ENCODE data around the gene PRRT3. TPM values are rescaled to one million over a fixed set of nuclear protein-coding genes. Genes with fewer than 3 reads are reported as not detected.

PRRT3 gene
- total RNA-seq, 2 experiments from 2014 or later = 5.5 to 6.9 TPM

DNA sequence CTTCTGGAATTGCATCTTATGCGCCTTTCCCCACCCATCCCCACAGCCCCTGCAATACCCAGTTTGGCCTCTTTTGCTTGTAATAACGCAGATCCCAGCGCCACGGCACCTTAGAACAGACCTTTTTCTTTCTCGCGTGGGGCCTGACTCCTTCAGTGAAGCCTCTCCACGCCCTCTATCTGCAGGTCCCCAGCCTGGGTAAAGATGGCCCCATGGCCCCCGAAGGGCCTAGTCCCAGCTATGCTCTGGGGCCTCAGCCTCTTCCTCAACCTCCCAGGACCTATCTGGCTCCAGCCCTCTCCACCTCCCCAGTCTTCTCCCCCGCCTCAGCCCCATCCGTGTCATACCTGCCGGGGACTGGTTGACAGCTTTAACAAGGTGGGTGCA is 18.0 kb downstream of the PRRT3 start:
- ChIA-PET POLR2A (interaction anchor here (1.0 to 2.1 kb wide), 2 partner anchors 202 to 386 kb away, joined by 3 to 5 read pairs; partner anchors contain the start of gene SEC13), CTCF (interaction anchor here (1.0 to 4.5 kb wide), 14 partner anchors 10 to 387 kb away, joined by 3 to 46 read pairs (median 8); partner anchors contain the start of genes EMC3, JAGN1, PRRT3 and RPUSD3)
- Mint-ChIP-seq H3K27me3 (ENCODE audit: low read depth) (no peaks in the 10 kb centered on the region), H3K27ac (peak overlapping the region; percentile 97), H3K4me1 (ENCODE audit: low read depth) (peaks cover 32% of the 10 kb centered on the region), H3K4me3 (peak overlapping the region; percentile 98), H3K9me3 (ENCODE audit: insufficient read depth) (no peaks in the 10 kb centered on the region), H3K36me3 (ENCODE audit: low read depth) (peaks cover 18% of the 10 kb centered on the region)
- DNase-seq (peak; percentile 46), ATAC-seq (no peak)

DNA sequence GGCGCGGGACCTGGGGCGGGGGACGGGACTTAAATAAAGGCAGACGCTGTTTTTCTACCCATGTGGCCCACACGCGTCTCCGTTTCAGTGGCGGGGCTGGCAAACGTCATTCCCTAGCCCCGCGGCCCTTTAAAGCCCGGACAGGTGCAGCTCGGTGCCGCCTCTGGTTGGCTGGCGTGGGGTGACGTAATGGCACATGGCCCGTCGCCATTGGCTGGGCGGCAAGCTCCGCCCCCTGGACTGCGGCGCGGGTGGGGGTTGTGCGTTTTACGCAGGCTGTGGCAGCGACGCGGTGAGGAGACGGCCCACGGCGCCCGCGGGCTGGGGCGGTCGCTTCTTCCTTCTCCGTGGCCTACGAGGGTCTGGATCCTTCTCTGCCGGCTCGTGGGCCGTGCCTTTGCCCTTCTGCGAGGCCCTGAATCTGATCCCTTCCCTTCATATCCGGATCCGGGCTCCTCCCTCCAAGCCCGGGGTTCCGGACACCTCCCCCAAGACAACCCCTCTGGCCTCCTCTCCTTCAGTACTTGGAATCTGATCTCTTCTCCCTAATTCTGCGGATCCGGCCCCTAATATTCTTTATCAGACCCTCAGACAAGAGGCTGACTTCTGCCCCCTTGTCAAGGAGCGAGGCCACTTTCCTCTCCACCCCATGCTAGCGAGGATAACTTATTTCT is 18.5 kb downstream of the PRRT3 start, which contains the start of gene CRELD1:
CRELD1 (plus strand) TSS at position 274 of the 674 bp plus-strand sequence. CDS start 605 bp downstream, outside the sequence.
- ATAC-seq (peak; percentile 85), DNase-seq (peak; percentile 97)
- peaks cover 18% of the 10 kb centered on the region for H3K36me3 Mint-ChIP-seq (ENCODE audit: low read depth)
- H3K27ac Mint-ChIP-seq = peak within 1 kb of the TSS; percentile 97
- H3K4me3 Mint-ChIP-seq = peak within 1 kb of the TSS; percentile 98
- ChIA-PET POLR2A (interaction anchor here (1.0 to 2.1 kb wide), 8 partner anchors 13 to 571 kb away, joined by 3 to 21 read pairs (median 5); partner anchors contain the start of genes ARPC4, JAGN1, PRRT3 and THUMPD3), CTCF (interaction anchor here (0.6 to 4.5 kb wide), 34 partner anchors 9 to 388 kb away, joined by 3 to 46 read pairs (median 6); partner anchors contain the start of genes EMC3, IL17RE, JAGN1 and PRRT3)
- H3K9me3 Mint-ChIP-seq (ENCODE audit: insufficient read depth) = no peaks in the 10 kb centered on the region
- H3K27me3 Mint-ChIP-seq (ENCODE audit: low read depth) = no peaks in the 10 kb centered on the region
- peaks cover 32% of the 10 kb centered on the region for H3K4me1 Mint-ChIP-seq (ENCODE audit: low read depth)

DNA sequence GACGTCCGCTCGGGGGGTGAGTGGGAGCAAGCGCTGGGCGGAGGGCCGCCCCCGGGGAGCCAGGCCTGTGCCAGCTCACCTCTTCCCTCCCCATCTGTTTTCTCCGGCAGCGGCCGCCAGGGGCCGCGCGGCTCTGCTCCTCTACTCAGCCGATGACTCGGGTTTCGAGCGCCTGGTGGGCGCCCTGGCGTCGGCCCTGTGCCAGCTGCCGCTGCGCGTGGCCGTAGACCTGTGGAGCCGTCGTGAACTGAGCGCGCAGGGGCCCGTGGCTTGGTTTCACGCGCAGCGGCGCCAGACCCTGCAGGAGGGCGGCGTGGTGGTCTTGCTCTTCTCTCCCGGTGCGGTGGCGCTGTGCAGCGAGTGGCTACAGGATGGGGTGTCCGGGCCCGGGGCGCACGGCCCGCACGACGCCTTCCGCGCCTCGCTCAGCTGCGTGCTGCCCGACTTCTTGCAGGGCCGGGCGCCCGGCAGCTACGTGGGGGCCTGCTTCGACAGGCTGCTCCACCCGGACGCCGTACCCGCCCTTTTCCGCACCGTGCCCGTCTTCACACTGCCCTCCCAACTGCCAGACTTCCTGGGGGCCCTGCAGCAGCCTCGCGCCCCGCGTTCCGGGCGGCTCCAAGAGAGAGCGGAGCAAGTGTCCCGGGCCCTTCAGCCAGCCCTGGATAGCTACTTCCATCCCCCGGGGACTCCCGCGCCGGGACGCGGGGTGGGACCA is 19.2 kb downstream of the PRRT3 start:
- Mint-ChIP-seq H3K4me1 (ENCODE audit: low read depth) (peaks cover 32% of the 10 kb centered on the region), H3K4me3 (peak overlapping the region; percentile 98), H3K27ac (peak overlapping the region; percentile 97), H3K36me3 (ENCODE audit: low read depth) (peaks cover 15% of the 10 kb centered on the region), H3K27me3 (ENCODE audit: low read depth) (no peaks in the 10 kb centered on the region), H3K9me3 (ENCODE audit: insufficient read depth) (no peaks in the 10 kb centered on the region)
- peak; percentile 82 for ATAC-seq
- ChIA-PET POLR2A (interaction anchor here (0.6 to 2.1 kb wide), 14 partner anchors 12 to 570 kb away, joined by 3 to 21 read pairs (median 4); partner anchors contain the start of genes ARPC4, EMC3, JAGN1 and PRRT3), CTCF (interaction anchor here (0.6 to 4.5 kb wide), 57 partner anchors 9 to 429 kb away, joined by 3 to 46 read pairs (median 4); partner anchors contain the start of genes EMC3, GHRL, IL17RC and IL17RE)
- peak; percentile 90 for DNase-seq

DNA sequence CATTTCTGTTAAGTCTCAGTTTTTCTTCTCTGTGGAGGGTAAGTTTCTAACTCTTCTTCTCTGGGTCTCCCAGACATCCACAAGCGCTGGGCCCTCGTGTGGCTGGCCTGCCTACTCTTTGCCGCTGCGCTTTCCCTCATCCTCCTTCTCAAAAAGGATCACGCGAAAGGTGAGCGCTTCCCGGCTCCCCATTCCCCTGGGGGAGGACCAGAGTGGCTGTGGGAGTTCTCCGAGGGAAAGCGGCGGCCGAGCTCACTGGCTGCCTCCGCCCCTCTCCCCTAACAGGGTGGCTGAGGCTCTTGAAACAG is 19.7 kb downstream of the PRRT3 start:
- ATAC-seq (no peak), DNase-seq (no peak)
- CTCF ChIA-PET = interaction anchor here (0.7 to 4.5 kb wide), 49 partner anchors 10 to 429 kb away, joined by 3 to 46 read pairs (median 4); partner anchors contain the start of genes EMC3, GHRL, IL17RC and IL17RE
- POLR2A ChIA-PET = interaction anchor here (0.6 to 2.1 kb wide), 14 partner anchors 12 to 200 kb away, joined by 3 to 21 read pairs (median 4); partner anchors contain the start of genes ARPC4, EMC3, JAGN1 and PRRT3
- Mint-ChIP-seq H3K27ac (peak overlapping the region; percentile 97), H3K4me3 (peak overlapping the region; percentile 98), H3K9me3 (ENCODE audit: insufficient read depth) (no peaks in the 10 kb centered on the region), H3K27me3 (ENCODE audit: low read depth) (no peaks in the 10 kb centered on the region), H3K36me3 (ENCODE audit: low read depth) (peaks cover 14% of the 10 kb centered on the region), H3K4me1 (ENCODE audit: low read depth) (peaks cover 32% of the 10 kb centered on the region)

DNA sequence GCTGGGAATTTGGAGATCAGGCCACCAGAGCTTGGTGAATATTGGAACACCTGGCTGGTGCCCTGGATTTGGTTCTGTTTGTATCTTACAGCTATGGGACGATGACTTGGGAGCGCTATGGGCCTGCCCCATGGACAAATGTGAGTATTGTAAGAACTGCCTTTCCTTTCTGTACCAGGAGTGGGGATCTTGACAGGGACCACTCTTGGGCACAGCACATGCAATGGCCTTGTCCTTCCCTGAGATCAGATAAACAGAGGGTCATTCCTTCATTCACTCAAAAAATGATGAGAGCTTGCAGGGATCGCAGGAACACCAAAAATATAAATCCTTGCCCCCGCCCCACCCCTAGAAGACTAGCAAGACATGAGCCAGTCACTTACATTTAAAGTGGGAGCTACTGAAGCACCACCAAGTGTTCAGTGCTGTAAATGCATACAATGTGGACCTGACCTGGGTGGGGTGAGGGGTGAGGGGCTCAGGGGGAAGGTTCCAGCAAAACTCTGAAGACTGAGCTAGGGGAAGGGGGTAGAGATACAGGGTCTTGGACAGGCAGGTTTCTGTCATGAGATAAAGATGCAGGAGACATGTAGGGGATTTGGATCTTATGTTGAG is 21.3 kb downstream of the PRRT3 start:
- Mint-ChIP-seq H3K27ac (peak overlapping the region; percentile 17), H3K36me3 (ENCODE audit: low read depth) (peaks cover 9% of the 10 kb centered on the region), H3K4me3 (no peak overlapping the region), H3K4me1 (ENCODE audit: low read depth) (peaks cover 30% of the 10 kb centered on the region), H3K9me3 (ENCODE audit: insufficient read depth) (no peaks in the 10 kb centered on the region), H3K27me3 (ENCODE audit: low read depth) (no peaks in the 10 kb centered on the region)
- CTCF ChIA-PET = interaction anchor here (0.6 to 3.7 kb wide), 22 partner anchors 8 to 577 kb away, joined by 3 to 46 read pairs (median 5); partner anchors contain the start of genes IL17RC, IL17RE, JAGN1 and SEC13
- POLR2A ChIA-PET = interaction anchor here (1.1 to 1.3 kb wide), 2 partner anchors 40 to 138 kb away, joined by 3 to 4 read pairs; partner anchors contain the start of genes ARPC4 and JAGN1
- DNase-seq = no peak
- ATAC-seq = no peak

DNA sequence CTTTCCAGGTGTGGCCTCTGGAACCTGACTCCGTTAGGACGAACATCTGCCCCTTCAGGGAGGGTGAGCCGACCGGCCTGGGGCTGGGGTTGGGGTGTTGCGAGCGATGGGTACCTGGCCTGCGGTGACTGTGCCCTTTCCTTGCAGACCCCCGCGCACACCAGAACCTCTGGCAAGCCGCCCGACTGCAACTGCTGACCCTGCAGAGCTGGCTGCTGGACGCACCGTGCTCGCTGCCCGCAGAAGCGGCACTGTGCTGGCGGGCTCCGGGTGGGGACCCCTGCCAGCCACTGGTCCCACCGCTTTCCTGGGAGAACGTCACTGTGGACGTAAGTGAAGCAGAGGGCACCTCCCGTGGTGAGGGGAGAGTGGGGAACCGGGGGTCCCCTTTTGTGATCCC is 24.1 kb downstream of the PRRT3 start:
- POLR2A ChIA-PET = no interaction called here
- Mint-ChIP-seq H3K27ac (no peak overlapping the region), H3K36me3 (ENCODE audit: low read depth) (no peaks in the 10 kb centered on the region), H3K4me3 (no peak overlapping the region), H3K4me1 (ENCODE audit: low read depth) (peaks cover 12% of the 10 kb centered on the region), H3K9me3 (ENCODE audit: insufficient read depth) (no peaks in the 10 kb centered on the region), H3K27me3 (ENCODE audit: low read depth) (peaks cover 9% of the 10 kb centered on the region)
- ATAC-seq (no peak), DNase-seq (no peak)
- CTCF ChIA-PET = no interaction called here

DNA sequence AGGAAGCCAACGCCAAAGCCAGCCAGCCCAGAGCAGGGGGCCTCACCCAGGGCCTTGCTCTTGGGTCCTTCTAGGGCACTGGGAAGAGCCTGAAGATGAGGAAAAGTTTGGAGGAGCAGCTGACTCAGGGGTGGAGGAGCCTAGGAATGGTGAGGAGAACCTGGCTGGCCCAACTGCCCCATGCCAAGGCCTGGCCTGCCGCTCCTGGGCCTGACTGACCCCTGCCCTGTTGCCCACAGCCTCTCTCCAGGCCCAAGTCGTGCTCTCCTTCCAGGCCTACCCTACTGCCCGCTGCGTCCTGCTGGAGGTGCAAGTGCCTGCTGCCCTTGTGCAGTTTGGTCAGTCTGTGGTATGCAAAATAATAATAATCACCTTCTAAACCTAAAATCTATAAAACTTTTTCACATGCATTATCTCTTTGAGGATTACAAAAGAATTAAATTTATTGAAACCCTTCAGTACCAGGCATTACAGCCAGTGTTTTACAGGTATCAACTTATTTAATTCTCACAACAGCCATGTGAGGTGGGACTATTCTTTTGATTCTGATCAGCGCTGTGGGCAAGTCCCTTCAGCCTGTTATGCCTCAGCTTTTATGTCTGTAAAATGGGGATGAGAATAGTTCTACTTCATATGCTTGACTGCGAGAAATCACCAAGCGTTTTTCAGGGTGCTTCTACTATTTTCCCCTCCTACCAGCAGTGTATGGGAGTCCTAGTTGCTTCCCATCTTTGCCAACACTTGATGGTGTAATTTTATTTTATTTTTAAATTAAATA is 33.8 kb downstream of the PRRT3 start:
- Mint-ChIP-seq H3K4me3 (no peak overlapping the region), H3K4me1 (ENCODE audit: low read depth) (peaks cover 11% of the 10 kb centered on the region), H3K27me3 (ENCODE audit: low read depth) (peaks cover 3% of the 10 kb centered on the region), H3K36me3 (ENCODE audit: low read depth) (no peaks in the 10 kb centered on the region), H3K9me3 (ENCODE audit: insufficient read depth) (no peaks in the 10 kb centered on the region), H3K27ac (no peak overlapping the region)
- DNase-seq = no peak
- ChIA-PET CTCF (no interaction called here), POLR2A (no interaction called here)
- no peak for ATAC-seq

DNA sequence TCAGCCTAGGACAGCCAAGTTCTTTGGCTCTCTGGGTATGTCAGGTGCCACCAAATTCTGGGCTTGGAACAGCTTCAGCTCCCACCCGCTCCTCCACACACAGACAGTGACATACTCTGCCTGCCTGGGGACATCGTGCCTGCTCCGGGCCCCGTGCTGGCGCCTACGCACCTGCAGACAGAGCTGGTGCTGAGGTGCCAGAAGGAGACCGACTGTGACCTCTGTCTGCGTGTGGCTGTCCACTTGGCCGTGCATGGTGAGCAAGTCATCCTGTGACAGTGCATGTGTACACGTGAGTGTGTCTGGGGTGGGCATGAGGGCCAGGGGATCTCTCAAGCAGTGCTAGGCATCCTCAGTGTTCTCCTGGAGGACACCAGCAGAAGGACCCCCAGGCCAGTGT is 34.4 kb downstream of the PRRT3 start:
- H3K4me3 Mint-ChIP-seq = no peak overlapping the region
- no peak overlapping the region for H3K27ac Mint-ChIP-seq
- H3K9me3 Mint-ChIP-seq (ENCODE audit: insufficient read depth) = no peaks in the 10 kb centered on the region
- ChIA-PET CTCF (no interaction called here), POLR2A (no interaction called here)
- peaks cover 3% of the 10 kb centered on the region for H3K27me3 Mint-ChIP-seq (ENCODE audit: low read depth)
- peaks cover 11% of the 10 kb centered on the region for H3K4me1 Mint-ChIP-seq (ENCODE audit: low read depth)
- H3K36me3 Mint-ChIP-seq (ENCODE audit: low read depth) = no peaks in the 10 kb centered on the region
- DNase-seq (no peak), ATAC-seq (no peak)

DNA sequence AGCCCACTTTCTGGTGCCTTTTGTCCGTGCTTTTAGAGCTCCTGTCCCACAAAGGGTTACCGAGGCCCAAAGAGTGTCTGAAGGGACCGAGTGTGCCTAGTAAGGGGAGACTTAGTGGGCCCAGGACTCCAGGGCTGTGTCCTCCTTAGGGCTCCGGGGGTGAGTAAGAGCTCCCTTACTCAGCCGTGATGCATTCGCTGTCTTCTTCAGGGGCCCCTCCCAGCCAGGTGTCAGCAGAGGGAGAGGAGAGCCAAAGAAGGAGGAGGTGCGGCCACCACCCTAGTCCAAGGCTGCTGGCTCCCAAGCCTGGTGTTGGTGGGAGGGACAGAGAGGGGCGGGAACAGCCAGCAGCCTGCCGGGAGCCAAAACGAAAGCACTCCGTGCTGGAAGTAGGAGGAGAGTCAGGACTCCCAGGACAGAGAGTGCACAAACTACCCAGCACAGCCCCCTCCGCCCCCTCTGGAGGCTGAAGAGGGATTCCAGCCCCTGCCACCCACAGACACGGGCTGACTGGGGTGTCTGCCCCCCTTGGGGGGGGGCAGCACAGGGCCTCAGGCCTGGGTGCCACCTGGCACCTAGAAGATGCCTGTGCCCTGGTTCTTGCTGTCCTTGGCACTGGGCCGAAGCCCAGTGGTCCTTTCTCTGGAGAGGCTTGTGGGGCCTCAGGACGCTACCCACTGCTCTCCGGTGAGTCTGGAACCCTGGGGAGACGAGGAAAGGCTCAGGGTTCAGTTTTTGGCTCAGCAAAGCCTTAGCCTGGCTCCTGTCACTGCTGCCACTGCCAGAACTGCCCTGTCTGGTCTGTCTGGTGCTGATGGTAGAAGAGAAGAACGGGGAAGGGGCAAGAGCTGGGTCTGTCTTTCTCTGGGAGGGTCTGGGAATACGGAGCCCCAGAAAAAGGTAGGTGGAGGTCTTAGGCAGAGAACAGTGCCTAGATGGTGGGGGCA is 35.2 kb downstream of the PRRT3 start, which contains the start of gene IL17RC:
IL17RC (plus strand) TSS at position 365 of the 947 bp plus-strand sequence; CDS start at position 583, 218 bp downstream.
- Mint-ChIP-seq H3K36me3 (ENCODE audit: low read depth) (no peaks in the 10 kb centered on the region), H3K4me3 (peak within 1 kb of the TSS; percentile 64), H3K4me1 (ENCODE audit: low read depth) (peaks cover 17% of the 10 kb centered on the region), H3K27ac (no peak within 1 kb of the TSS), H3K9me3 (ENCODE audit: insufficient read depth) (no peaks in the 10 kb centered on the region), H3K27me3 (ENCODE audit: low read depth) (peaks cover 3% of the 10 kb centered on the region)
- POLR2A ChIA-PET = interaction anchor here (2.1 kb wide), 1 partner anchor 15 kb away, joined by 11 read pairs; the partner anchor contains the start of gene IL17RE
- DNase-seq (no peak), ATAC-seq (peak; percentile 39)
- CTCF ChIA-PET = interaction anchor here (1.0 to 1.8 kb wide), 3 partner anchors 15 to 68 kb away, joined by 3 to 8 read pairs (median 3); no protein-coding TSS in a partner anchor

DNA sequence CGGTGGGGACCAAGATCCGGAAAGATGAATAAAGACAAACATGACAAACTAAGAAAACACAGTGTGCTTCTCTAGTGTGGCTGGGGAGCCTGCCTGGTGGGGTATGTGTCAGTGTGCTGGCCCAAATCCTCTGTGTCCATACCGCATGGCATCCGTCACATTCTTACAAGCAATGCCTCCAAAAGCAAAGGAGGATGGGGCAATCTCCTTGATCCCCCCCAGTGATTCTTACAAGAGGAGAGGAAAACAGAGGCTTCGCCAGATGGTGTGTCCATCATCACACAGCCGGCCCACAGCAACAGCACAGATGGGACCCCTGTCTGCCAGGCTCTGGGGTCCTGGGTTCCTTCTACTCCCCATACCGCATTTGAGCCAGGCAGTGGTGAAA is 35.9 kb downstream of the PRRT3 start:
- ChIA-PET CTCF (interaction anchor here (1.0 to 1.8 kb wide), 3 partner anchors 15 to 67 kb away, joined by 3 to 8 read pairs (median 3); no protein-coding TSS in a partner anchor), POLR2A (interaction anchor here (0.9 to 2.1 kb wide), 2 partner anchors 14 to 17 kb away, joined by 5 to 11 read pairs; partner anchors contain the start of gene IL17RE)
- Mint-ChIP-seq H3K27ac (no peak overlapping the region), H3K36me3 (ENCODE audit: low read depth) (no peaks in the 10 kb centered on the region), H3K4me1 (ENCODE audit: low read depth) (peaks cover 20% of the 10 kb centered on the region), H3K4me3 (peak overlapping the region; percentile 50), H3K9me3 (ENCODE audit: insufficient read depth) (no peaks in the 10 kb centered on the region), H3K27me3 (ENCODE audit: low read depth) (peaks cover 6% of the 10 kb centered on the region)
- ATAC-seq = no peak
- no peak for DNase-seq

Data from activated CD8-positive, alpha-beta T cell treated with anti-CD3 and anti-CD28 coated beads, Interleukin-2, amount 10 ng/mL, durations not matched to agents 7 days and 5 days (primary cell).